ENCODE measurements around the gene KLK4.

KLK4 gene

GRCh38 chr19:50949861-50950260 lies 38.7 kb upstream of the KLK4 start:
- Histone ChIP-seq H3K4me1 (ENCODE audit: control insufficient read depth, insufficient read depth, low read depth, low read length) (no peaks in the 10 kb centered on the region), H2BK5ac (ENCODE audit: low read depth, low read length, poor library complexity, severe bottlenecking) (no peak overlapping the region), H2BK120ac (ENCODE audit: low read depth, low read length) (no peak overlapping the region), H3K4ac (ENCODE audit: low read depth in 1 of 2, low read length in 2 of 2) (no peak overlapping the region), H3K14ac (ENCODE audit: low read length in 2 of 2) (no peak overlapping the region), H3K79me1 (replicated peaks; ENCODE audit: low read length, poor library complexity, severe bottlenecking) (no peaks in the 10 kb centered on the region), H3K9ac (ENCODE audit: low read length) (no peak overlapping the region), H2AFZ (ENCODE audit: low read depth, low read length) (no peak overlapping the region), H4K91ac (ENCODE audit: low read length) (no peak overlapping the region), H3K9me3 (ENCODE audit: control insufficient read depth, low read length) (no peaks in the 10 kb centered on the region), H2BK15ac (ENCODE audit: low read depth, poor library complexity, severe bottlenecking) (no peak overlapping the region), H3K4me2 (ENCODE audit: low read length, poor library complexity, severe bottlenecking) (no peak overlapping the region), H3K27ac (ENCODE audit: low read length, poor library complexity, severe bottlenecking) (no peak overlapping the region), H3K23ac (ENCODE audit: low read length in 2 of 2) (no peak overlapping the region), H2BK12ac (ENCODE audit: low read length in 2 of 2) (no peak overlapping the region), H3K4me3 (ENCODE audit: insufficient read depth in 1 of 2, low read depth in 1 of 2, low read length in 2 of 2) (no peak overlapping the region), H2AK5ac (ENCODE audit: low read length, severe bottlenecking) (no peak overlapping the region), H3K27me3 (ENCODE audit: control insufficient read depth in 1 of 2, insufficient read depth in 1 of 2, low read length in 2 of 2) (peaks cover 0 to 19% of the 10 kb centered on the region in 2 experiments), H3K36me3 (ENCODE audit: control insufficient read depth in 1 of 2, insufficient read depth in 2 of 2, low read depth in 1 of 2, low read length in 2 of 2) (no peaks in the 10 kb centered on the region), H3K18ac (ENCODE audit: low read depth in 1 of 2, low read length in 2 of 2) (no peak overlapping the region), H4K8ac (ENCODE audit: low read length) (no peak overlapping the region)
- 79% methylated on average over 19 of the region's 19 CpGs for WGBS
- DNase-seq: no peak

- Histone ChIP-seq H3K23ac (ENCODE audit: low read length in 2 of 2) (no peak overlapping the region), H4K91ac (ENCODE audit: low read length) (no peak overlapping the region), H3K9me3 (ENCODE audit: control insufficient read depth, low read length) (no peaks in the 10 kb centered on the region), H3K18ac (ENCODE audit: low read depth in 1 of 2, low read length in 2 of 2) (no peak overlapping the region), H2BK12ac (ENCODE audit: low read length in 2 of 2) (no peak overlapping the region), H3K79me1 (replicated peaks; ENCODE audit: low read length, poor library complexity, severe bottlenecking) (no peaks in the 10 kb centered on the region), H3K4me3 (ENCODE audit: insufficient read depth in 1 of 2, low read depth in 1 of 2, low read length in 2 of 2) (no peak overlapping the region), H3K4me2 (ENCODE audit: low read length, poor library complexity, severe bottlenecking) (peak overlapping the region; percentile 23), H2AK5ac (ENCODE audit: low read length, severe bottlenecking) (no peak overlapping the region), H3K27ac (ENCODE audit: low read length, poor library complexity, severe bottlenecking) (no peak overlapping the region), H3K14ac (ENCODE audit: low read length in 2 of 2) (no peak overlapping the region), H2BK15ac (ENCODE audit: low read depth, poor library complexity, severe bottlenecking) (no peak overlapping the region), H3K27me3 (ENCODE audit: control insufficient read depth in 1 of 2, insufficient read depth in 1 of 2, low read length in 2 of 2) (peaks cover 0 to 9% of the 10 kb centered on the region in 2 experiments), H3K4ac (ENCODE audit: low read depth in 1 of 2, low read length in 2 of 2) (no peak overlapping the region), H3K4me1 (ENCODE audit: control insufficient read depth, insufficient read depth, low read depth, low read length) (no peaks in the 10 kb centered on the region), H2BK5ac (ENCODE audit: low read depth, low read length, poor library complexity, severe bottlenecking) (no peak overlapping the region), H2AFZ (ENCODE audit: low read depth, low read length) (no peak overlapping the region), H4K8ac (ENCODE audit: low read length) (no peak overlapping the region), H3K9ac (ENCODE audit: low read length) (no peak overlapping the region), H2BK120ac (ENCODE audit: low read depth, low read length) (no peak overlapping the region), H3K36me3 (ENCODE audit: control insufficient read depth in 1 of 2, insufficient read depth in 2 of 2, low read depth in 1 of 2, low read length in 2 of 2) (no peaks in the 10 kb centered on the region)
- DNase-seq: no peak
- 59% methylated on average over 4 of the region's 4 CpGs for WGBS
These were observed 35.9 kb upstream of the KLK4 start for GRCh38 chr19:50947123-50947522.

- no peak overlapping the region for H3K23ac ChIP-seq (ENCODE audit: low read length in 2 of 2)
- WGBS: 66% methylated on average over 4 of the region's 4 CpGs
These were observed 33.6 kb upstream of the KLK4 start for GRCh38 chr19:50944795-50945194.

GRCh38 chr19:50943074-50943828 lies 32.1 kb upstream of the KLK4 start:
- no peak overlapping the region for H3K4ac ChIP-seq (ENCODE audit: low read depth in 1 of 2, low read length in 2 of 2)
- H4K91ac ChIP-seq (ENCODE audit: low read length): no peak overlapping the region
- WGBS: 82% methylated on average over 9 of the region's 10 CpGs
- H3K4me3 ChIP-seq (ENCODE audit: insufficient read depth in 1 of 2, low read depth in 1 of 2, low read length in 2 of 2): no peak overlapping the region
- no peak overlapping the region for H2BK5ac ChIP-seq (ENCODE audit: low read depth, low read length, poor library complexity, severe bottlenecking)
- no peak overlapping the region for H3K18ac ChIP-seq (ENCODE audit: low read depth in 1 of 2, low read length in 2 of 2)
- peaks cover 0 to 2% of the 10 kb centered on the region in 2 experiments for H3K27me3 ChIP-seq (ENCODE audit: control insufficient read depth in 1 of 2, insufficient read depth in 1 of 2, low read length in 2 of 2)
- no peak overlapping the region for H2AK5ac ChIP-seq (ENCODE audit: low read length, severe bottlenecking)
- no peak overlapping the region for H3K4me2 ChIP-seq (ENCODE audit: low read length, poor library complexity, severe bottlenecking)
- no peak for DNase-seq
- H2BK120ac ChIP-seq (ENCODE audit: low read depth, low read length): no peak overlapping the region
- H3K27ac ChIP-seq (ENCODE audit: low read length, poor library complexity, severe bottlenecking): no peak overlapping the region
- no peak overlapping the region for H3K14ac ChIP-seq (ENCODE audit: low read length in 2 of 2)
- H3K79me1 ChIP-seq (replicated peaks; ENCODE audit: low read length, poor library complexity, severe bottlenecking): no peaks in the 10 kb centered on the region
- no peak overlapping the region for H3K23ac ChIP-seq (ENCODE audit: low read length in 2 of 2)
- H2BK15ac ChIP-seq (ENCODE audit: low read depth, poor library complexity, severe bottlenecking): no peak overlapping the region
- H3K9ac ChIP-seq (ENCODE audit: low read length): no peak overlapping the region
- H3K9me3 ChIP-seq (ENCODE audit: control insufficient read depth, low read length): peaks cover 6% of the 10 kb centered on the region
- no peak overlapping the region for H4K8ac ChIP-seq (ENCODE audit: low read length)
- H3K4me1 ChIP-seq (ENCODE audit: control insufficient read depth, insufficient read depth, low read depth, low read length): no peaks in the 10 kb centered on the region
- H3K36me3 ChIP-seq (ENCODE audit: control insufficient read depth in 1 of 2, insufficient read depth in 2 of 2, low read depth in 1 of 2, low read length in 2 of 2): no peaks in the 10 kb centered on the region
- no peak overlapping the region for H2AFZ ChIP-seq (ENCODE audit: low read depth, low read length)
- no peak overlapping the region for H2BK12ac ChIP-seq (ENCODE audit: low read length in 2 of 2)

More at GRCh38 chr19:50944795-50945194, 33.6 kb upstream of the KLK4 start:
- H3K18ac ChIP-seq (ENCODE audit: low read depth in 1 of 2, low read length in 2 of 2): no peak overlapping the region
- H3K27me3 ChIP-seq (ENCODE audit: control insufficient read depth in 1 of 2, insufficient read depth in 1 of 2, low read length in 2 of 2): peaks cover 0 to 2% of the 10 kb centered on the region in 2 experiments
- H3K36me3 ChIP-seq (ENCODE audit: control insufficient read depth in 1 of 2, insufficient read depth in 2 of 2, low read depth in 1 of 2, low read length in 2 of 2): no peaks in the 10 kb centered on the region
- no peak overlapping the region for H3K27ac ChIP-seq (ENCODE audit: low read length, poor library complexity, severe bottlenecking)
- no peak overlapping the region for H2BK12ac ChIP-seq (ENCODE audit: low read length in 2 of 2)
- no peak overlapping the region for H3K4ac ChIP-seq (ENCODE audit: low read depth in 1 of 2, low read length in 2 of 2)
- no peaks in the 10 kb centered on the region for H3K79me1 ChIP-seq (replicated peaks; ENCODE audit: low read length, poor library complexity, severe bottlenecking)
- no peaks in the 10 kb centered on the region for H3K4me1 ChIP-seq (ENCODE audit: control insufficient read depth, insufficient read depth, low read depth, low read length)
- H4K8ac ChIP-seq (ENCODE audit: low read length): no peak overlapping the region
- H2BK120ac ChIP-seq (ENCODE audit: low read depth, low read length): no peak overlapping the region
- H3K14ac ChIP-seq (ENCODE audit: low read length in 2 of 2): no peak overlapping the region
- H2BK15ac ChIP-seq (ENCODE audit: low read depth, poor library complexity, severe bottlenecking): no peak overlapping the region
- no peak overlapping the region for H4K91ac ChIP-seq (ENCODE audit: low read length)
- no peak overlapping the region for H2AFZ ChIP-seq (ENCODE audit: low read depth, low read length)
- H3K4me3 ChIP-seq (ENCODE audit: insufficient read depth in 1 of 2, low read depth in 1 of 2, low read length in 2 of 2): no peak overlapping the region
- no peak for DNase-seq
- H3K9me3 ChIP-seq (ENCODE audit: control insufficient read depth, low read length): no peaks in the 10 kb centered on the region
- H2AK5ac ChIP-seq (ENCODE audit: low read length, severe bottlenecking): no peak overlapping the region
- H3K4me2 ChIP-seq (ENCODE audit: low read length, poor library complexity, severe bottlenecking): no peak overlapping the region
- no peak overlapping the region for H2BK5ac ChIP-seq (ENCODE audit: low read depth, low read length, poor library complexity, severe bottlenecking)
- no peak overlapping the region for H3K9ac ChIP-seq (ENCODE audit: low read length)

All from mesenchymal stem cell (in vitro differentiated cells and primary cell).